BLaER1 treated with 17β-estradiol and CSF1 and Interleukin-3, amounts not matched to agents 10 nM and 100 nM (cell line): ENCODE measurements around the gene E2F3.
"Not testable (repeated sequence)": the region's sequence is repeated elsewhere in the genome, so short reads cannot be mapped to it uniquely, and the experiment has no call there.

Source experiments
- H3K27ac ChIP-seq, 11 experiments: shearing (Covaris generic); formaldehyde crosslinking; 2 replicates each; pipeline ENCODE4 v1.8.1; 2022
- H3K27me3 ChIP-seq, 11 experiments: shearing (Covaris generic); formaldehyde crosslinking; 2 replicates each; pipeline ENCODE4 v1.8.1; 2022
- H3K36me3 ChIP-seq, 11 experiments: shearing (Covaris generic); formaldehyde crosslinking; 2 replicates each; pipeline ENCODE4 v1.8.1; 2022
- H3K4me1 ChIP-seq, 10 experiments: shearing (Covaris generic); formaldehyde crosslinking; 2 replicates each; pipeline ENCODE4 v1.8.1; 2022
- H3K4me2 ChIP-seq, 11 experiments: shearing (Covaris generic); formaldehyde crosslinking; 2 replicates each; pipeline ENCODE4 v1.8.1; 2022
- H3K4me3 ChIP-seq, 10 experiments: shearing (Covaris generic); formaldehyde crosslinking; 2 replicates each; pipeline ENCODE4 v1.8.1; 2022
- H3K9ac ChIP-seq, 11 experiments: shearing (Covaris generic); formaldehyde crosslinking; 2 replicates each; pipeline ENCODE4 v1.8.1; 2022
- H3K9me3 ChIP-seq, 11 experiments: shearing (Covaris generic); formaldehyde crosslinking; replicated peaks in 1 of 11; 2 replicates each; pipeline ENCODE4 v1.8.1; 2022
- H4K20me1 ChIP-seq, 11 experiments: shearing (Covaris generic); formaldehyde crosslinking; 2 replicates each; pipeline ENCODE4 v1.8.1; 2022
- Cebpa-rat ChIP-seq, 11 experiments: shearing (Covaris generic); IDR thresholded peaks; 2 replicates each; pipeline ENCODE4 v1.8.1; 2022

The E2F3 gene

DNA sequence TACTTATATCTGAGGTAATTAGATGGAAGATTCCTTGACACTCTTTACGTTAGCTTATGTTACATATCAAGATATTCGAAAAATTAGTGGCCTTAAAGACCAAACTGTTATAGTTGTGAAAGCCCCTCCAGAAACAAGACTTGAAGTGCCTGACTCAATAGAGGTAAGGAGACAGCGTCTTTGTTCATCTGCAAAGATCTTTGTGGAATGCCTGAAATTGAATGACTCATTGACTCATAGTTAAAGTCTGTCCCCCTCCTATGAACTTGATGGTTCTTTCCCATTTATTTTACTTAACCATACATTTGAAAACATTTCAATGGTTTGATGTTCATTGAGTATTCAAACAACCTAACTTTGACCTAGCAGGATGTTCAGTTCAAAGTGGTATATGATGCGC is 85.0 kb downstream of the E2F3 start:
- no peaks in the 10 kb centered on the region for H3K9me3 ChIP-seq
- H3K27ac ChIP-seq, result no peak overlapping the region
- TF ChIP-seq Cebpa-rat (IDR thresholded peaks at IDR 0.05), result no peak
- peaks cover 82 to 100% (median 100%) of the 10 kb centered on the region in 11 experiments for H3K36me3 ChIP-seq
- H3K4me2 ChIP-seq, result no peak overlapping the region
- peaks cover 0 to 39% (median 20%) of the 10 kb centered on the region in 10 experiments; a peak in 15 of 20 replicates for H3K4me1 ChIP-seq
- no peak overlapping the region for H3K9ac ChIP-seq
- H4K20me1 ChIP-seq, result peaks cover 0 to 48% (median 20%) of the 10 kb centered on the region in 11 experiments; a peak in 18 of 22 replicates
- no peaks in the 10 kb centered on the region for H3K27me3 ChIP-seq
- no peak overlapping the region for H3K4me3 ChIP-seq

DNA sequence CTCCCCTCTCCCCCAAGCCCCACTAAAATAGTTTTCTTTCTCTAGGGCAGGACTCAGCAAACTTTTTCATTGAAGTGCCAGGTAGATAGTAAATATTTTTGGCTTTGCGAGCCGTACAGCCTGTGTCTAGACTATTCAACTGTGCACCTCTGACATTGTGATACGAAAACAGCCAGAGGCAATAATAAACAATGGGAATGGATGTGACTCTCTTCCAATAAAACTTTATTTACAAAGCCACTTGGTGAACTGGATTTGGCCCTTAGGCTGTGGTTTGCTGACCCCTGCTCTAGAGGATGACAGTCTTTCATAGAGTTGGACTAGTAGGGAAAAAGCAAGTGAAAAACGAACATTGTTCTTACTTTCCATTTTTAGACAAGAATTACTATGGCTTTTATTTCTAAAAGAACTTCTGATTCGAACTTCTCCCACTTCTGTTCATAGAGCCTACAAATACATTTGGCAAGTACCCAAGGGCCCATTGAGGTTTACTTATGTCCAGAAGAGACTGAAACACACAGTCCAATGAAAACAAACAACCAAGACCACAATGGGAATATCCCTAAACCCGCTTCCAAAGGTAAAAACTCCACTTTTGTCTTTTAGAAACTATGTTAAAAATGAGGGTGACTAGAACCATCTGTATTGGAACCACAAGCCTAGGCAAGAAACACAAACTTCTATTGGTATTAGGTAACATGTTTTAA is 86.1 kb downstream of the E2F3 start:
- peaks cover 77 to 100% (median 99%) of the 10 kb centered on the region in 11 experiments for H3K36me3 ChIP-seq
- no peak for TF ChIP-seq Cebpa-rat (IDR thresholded peaks at IDR 0.05)

DNA sequence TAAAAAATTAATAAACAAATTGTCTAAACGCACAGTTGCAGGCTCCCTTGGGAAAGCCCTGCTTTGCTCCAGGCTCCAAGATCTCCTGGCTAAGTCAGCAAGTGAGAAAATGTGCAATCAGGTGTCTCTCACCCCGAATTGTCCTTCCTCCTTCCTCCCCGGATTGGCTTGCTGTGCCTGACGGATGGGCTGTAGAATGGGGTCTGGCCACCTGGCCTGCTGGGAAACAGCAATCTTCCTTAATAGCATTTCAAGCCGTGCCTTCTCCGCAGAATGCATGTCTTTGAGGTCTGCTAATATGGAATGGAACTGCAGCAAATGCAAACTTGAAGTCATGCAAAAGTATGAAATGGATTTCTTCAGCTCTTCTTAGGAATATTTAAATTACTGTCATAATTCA is 88.9 kb downstream of the E2F3 start:
- TF ChIP-seq Cebpa-rat (IDR thresholded peaks at IDR 0.05), result no peak

More for the DNA sequence above, 86.1 kb downstream of the E2F3 start:
- Histone ChIP-seq H4K20me1 (peaks cover 0 to 56% (median 30%) of the 10 kb centered on the region in 11 experiments; a peak in 20 of 22 replicates), H3K9me3 (no peaks in the 10 kb centered on the region), H3K4me2 (no peak overlapping the region), H3K9ac (no peak overlapping the region), H3K4me3 (no peak overlapping the region), H3K27ac (no peak overlapping the region), H3K27me3 (no peaks in the 10 kb centered on the region), H3K4me1 (peaks cover 0 to 32% (median 18%) of the 10 kb centered on the region in 10 experiments; a peak in 15 of 20 replicates)

DNA sequence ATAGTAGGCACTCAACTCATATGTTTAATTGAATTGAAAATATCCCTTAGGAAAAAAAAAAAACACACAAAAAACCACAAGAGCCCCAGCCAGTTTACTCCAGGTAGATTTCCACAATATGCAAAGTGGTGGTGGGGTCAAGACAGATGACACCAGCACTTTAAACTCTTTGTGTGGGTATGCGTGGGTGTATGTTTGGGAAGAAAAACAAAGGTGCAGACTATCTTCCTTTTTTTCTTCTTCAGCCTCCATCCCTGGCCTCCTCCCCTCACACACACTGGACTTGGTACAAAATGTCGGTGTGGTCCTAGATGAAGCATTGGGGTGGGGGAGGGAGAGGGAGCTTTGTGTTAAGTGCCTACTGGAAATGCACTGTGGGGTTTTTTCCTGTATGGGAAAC is 90.4 kb downstream of the E2F3 start:
- Histone ChIP-seq H3K27ac (no peak overlapping the region), H3K4me1 (peaks cover 0 to 10% (median 0%) of the 10 kb centered on the region in 10 experiments; a peak in 4 of 20 replicates), H3K27me3 (no peaks in the 10 kb centered on the region), H3K9me3 (no peaks in the 10 kb centered on the region), H3K9ac (no peak overlapping the region), H3K36me3 (peaks cover 60 to 85% (median 67%) of the 10 kb centered on the region in 11 experiments), H3K4me2 (no peak overlapping the region), H3K4me3 (no peak overlapping the region), H4K20me1 (peaks cover 0 to 40% (median 28%) of the 10 kb centered on the region in 11 experiments; a peak in 20 of 22 replicates)
- no peak for TF ChIP-seq Cebpa-rat (IDR thresholded peaks at IDR 0.05)

More for the DNA sequence above, 88.9 kb downstream of the E2F3 start:
- H3K9ac ChIP-seq, result no peak overlapping the region
- H3K36me3 ChIP-seq, result peaks cover 75 to 100% (median 82%) of the 10 kb centered on the region in 11 experiments
- H3K9me3 ChIP-seq, result no peaks in the 10 kb centered on the region
- H3K4me2 ChIP-seq, result no peak overlapping the region
- no peaks in the 10 kb centered on the region for H3K27me3 ChIP-seq
- no peak overlapping the region for H3K4me3 ChIP-seq
- H4K20me1 ChIP-seq, result peaks cover 0 to 41% (median 28%) of the 10 kb centered on the region in 11 experiments; a peak in 20 of 22 replicates
- H3K27ac ChIP-seq, result no peak overlapping the region
- peaks cover 0 to 6% (median 0%) of the 10 kb centered on the region in 10 experiments; a peak in 2 of 20 replicates for H3K4me1 ChIP-seq

DNA sequence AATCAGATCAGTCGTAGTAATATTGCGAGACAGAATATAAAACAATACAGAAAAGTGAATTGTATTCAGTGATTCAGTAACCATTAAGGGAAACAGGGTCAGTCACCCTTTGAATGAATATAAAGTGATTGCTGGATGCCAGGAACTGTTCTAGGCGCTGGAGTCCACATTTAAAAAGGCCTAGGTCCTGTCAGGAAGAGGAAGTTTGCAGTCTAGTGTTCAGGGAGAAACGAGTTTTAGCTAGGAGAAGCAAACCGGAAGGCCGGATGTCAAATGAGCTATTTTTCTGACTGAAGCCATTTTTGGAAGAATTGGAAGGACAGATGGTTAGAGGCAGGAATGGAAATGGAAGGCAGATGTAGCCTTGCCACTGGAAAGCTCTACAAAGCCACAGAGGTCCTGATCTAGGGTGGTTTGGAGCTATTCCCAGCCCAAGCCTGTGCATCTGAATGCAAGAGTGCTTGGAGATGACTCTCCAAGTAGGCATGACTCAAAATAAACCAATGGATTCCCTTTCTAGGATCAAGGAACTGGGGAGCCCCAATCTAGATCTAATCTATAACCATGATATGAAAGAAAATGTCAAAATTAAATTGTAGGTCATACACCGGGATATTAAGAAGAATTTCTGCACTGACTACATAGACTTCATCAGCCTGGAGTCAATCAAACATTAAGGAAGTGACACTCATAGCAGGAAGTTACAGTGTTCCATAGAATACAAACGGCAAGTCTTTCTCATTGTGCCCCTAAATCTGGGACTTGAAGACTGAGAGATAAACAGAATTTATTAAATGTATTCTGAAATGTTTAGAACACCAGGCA is 95.7 kb downstream of the E2F3 start:
- peaks cover 0 to 15% (median 5%) of the 10 kb centered on the region in 11 experiments; a peak in 17 of 22 replicates for H4K20me1 ChIP-seq
- no peaks in the 10 kb centered on the region for H3K27me3 ChIP-seq
- peak overlapping the region in 1 of 11 experiments; percentile 8; a peak in 1 of 22 replicates for H3K27ac ChIP-seq
- no peak for TF ChIP-seq Cebpa-rat (IDR thresholded peaks at IDR 0.05)
- no peak overlapping the region for H3K9ac ChIP-seq
- peaks cover 7 to 32% (median 13%) of the 10 kb centered on the region in 11 experiments; a peak in 19 of 22 replicates for H3K36me3 ChIP-seq
- peaks cover 0 to 44% (median 0%) of the 10 kb centered on the region in 10 experiments; a peak in 7 of 20 replicates for H3K4me1 ChIP-seq
- H3K4me3 ChIP-seq, result no peak overlapping the region
- no peaks in the 10 kb centered on the region for H3K9me3 ChIP-seq
- peak overlapping the region in 3 of 11 experiments; percentile 11 to 44 (median 39); a peak in 4 of 22 replicates for H3K4me2 ChIP-seq

DNA sequence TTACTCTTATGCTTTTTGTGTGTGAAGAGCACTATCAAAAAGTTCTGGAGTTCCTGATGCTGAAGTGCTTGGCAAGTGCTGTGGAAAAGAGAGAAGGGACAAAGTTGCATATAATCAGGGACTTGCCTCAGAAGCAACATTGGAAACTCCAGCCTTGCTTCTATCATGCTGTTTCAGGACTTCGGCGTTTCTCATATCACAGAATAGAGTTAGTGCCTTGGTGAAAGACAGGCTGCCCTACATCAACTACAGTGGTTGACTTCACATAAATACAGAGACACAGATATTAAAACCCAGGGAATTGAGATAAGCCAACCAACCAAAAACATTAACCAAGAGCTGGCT is 96.3 kb downstream of the E2F3 start:
- H3K4me2 ChIP-seq, result peak overlapping the region in 3 of 11 experiments; percentile 11 to 44 (median 39); a peak in 4 of 22 replicates
- peaks cover 0 to 44% (median 0%) of the 10 kb centered on the region in 10 experiments; a peak in 7 of 20 replicates for H3K4me1 ChIP-seq
- H3K27ac ChIP-seq, result peak overlapping the region in 2 of 11 experiments; percentile 2 to 44; a peak in 2 of 22 replicates
- no peaks in the 10 kb centered on the region for H3K9me3 ChIP-seq
- no peak overlapping the region for H3K9ac ChIP-seq
- no peak for TF ChIP-seq Cebpa-rat (IDR thresholded peaks at IDR 0.05)
- H3K27me3 ChIP-seq, result no peaks in the 10 kb centered on the region
- peaks cover 0 to 9% (median 0%) of the 10 kb centered on the region in 11 experiments; a peak in 4 of 22 replicates for H4K20me1 ChIP-seq
- H3K4me3 ChIP-seq, result no peak overlapping the region
- peaks cover 4 to 26% (median 12%) of the 10 kb centered on the region in 11 experiments; a peak in 16 of 22 replicates for H3K36me3 ChIP-seq

DNA sequence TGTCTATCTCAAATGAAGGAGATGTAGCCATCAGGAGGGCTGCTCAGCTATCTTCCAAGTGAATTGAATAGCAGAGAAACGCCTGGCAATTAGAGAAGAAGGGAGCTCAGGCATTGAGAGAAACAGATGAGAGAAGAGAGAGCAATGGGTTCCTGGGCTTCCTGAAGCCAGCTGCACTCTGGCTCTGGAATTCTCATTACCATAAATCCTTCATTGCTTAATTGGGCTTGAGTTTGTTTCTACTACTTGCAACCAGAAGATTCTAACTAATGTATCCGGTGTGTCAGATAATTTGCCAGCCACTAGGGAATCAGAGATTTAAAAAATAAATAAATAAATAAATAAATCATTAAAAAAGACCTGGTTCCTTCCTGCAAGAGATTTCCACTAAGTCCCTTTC is 107.5 kb downstream of the E2F3 start:
- TF ChIP-seq Cebpa-rat (IDR thresholded peaks at IDR 0.05), result no peak
- no peak overlapping the region for H3K4me3 ChIP-seq
- no peaks in the 10 kb centered on the region for H4K20me1 ChIP-seq
- H3K9ac ChIP-seq, result no peak overlapping the region
- no peak overlapping the region for H3K27ac ChIP-seq
- no peaks in the 10 kb centered on the region for H3K27me3 ChIP-seq
- no peaks in the 10 kb centered on the region for H3K36me3 ChIP-seq
- no peak overlapping the region for H3K4me2 ChIP-seq
- no peaks in the 10 kb centered on the region for H3K4me1 ChIP-seq
- no peaks in the 10 kb centered on the region for H3K9me3 ChIP-seq

DNA sequence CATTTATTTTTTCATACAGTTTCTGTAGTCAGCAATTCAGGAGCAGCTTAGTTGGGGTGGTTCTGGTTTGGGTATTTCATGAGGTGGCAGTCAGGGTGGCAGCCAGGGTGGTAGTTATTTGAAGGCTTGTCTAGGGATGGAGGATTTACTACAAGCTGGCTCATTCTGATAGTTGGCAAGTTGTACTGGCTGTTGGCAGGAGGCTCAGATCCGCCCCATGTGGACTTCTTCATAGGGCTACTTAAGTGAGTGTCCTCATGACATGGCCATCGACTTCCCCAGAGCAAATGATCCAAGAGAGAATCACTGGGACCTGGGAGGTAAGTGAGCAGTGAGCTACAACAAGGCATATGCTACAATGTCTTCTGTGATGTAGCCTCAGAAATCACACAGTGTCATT is 110.2 kb downstream of the E2F3 start:
- Histone ChIP-seq H3K9ac (no peak overlapping the region), H3K27me3 (no peaks in the 10 kb centered on the region), H3K4me1 (no peaks in the 10 kb centered on the region), H3K4me2 (no peak overlapping the region), H3K27ac (no peak overlapping the region), H3K9me3 (no peaks in the 10 kb centered on the region), H3K36me3 (no peaks in the 10 kb centered on the region), H3K4me3 (no peak overlapping the region), H4K20me1 (no peaks in the 10 kb centered on the region)
- TF ChIP-seq Cebpa-rat (IDR thresholded peaks at IDR 0.05), result no peak

DNA sequence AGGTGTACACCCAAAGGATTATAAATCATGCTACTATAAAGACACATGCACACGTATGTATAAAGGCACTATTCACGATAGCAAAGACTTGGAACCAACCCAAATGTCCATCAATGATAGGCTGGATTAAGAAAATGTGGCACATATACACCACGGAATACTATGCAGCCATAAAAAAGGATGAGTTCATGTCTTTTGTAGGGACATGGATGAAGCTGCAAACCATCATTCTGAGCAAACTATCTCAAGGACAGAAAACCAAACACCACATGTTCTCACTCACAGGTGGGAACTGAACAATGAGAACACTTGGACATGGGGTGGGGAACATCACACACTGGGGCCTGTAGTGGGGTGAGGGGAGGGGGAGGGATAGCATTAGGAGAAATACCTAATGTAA is 123.5 kb downstream of the E2F3 start:
- not testable (repeated sequence) for H3K4me2 ChIP-seq, H4K20me1 ChIP-seq, H3K9ac ChIP-seq, H3K27me3 ChIP-seq, H3K9me3 ChIP-seq, H3K27ac ChIP-seq, H3K4me3 ChIP-seq, H3K36me3 ChIP-seq
- H3K4me1 ChIP-seq, result peaks cover 5 to 14% (median 11%) of the 10 kb centered on the region in 10 experiments; a peak in 18 of 20 replicates

DNA sequence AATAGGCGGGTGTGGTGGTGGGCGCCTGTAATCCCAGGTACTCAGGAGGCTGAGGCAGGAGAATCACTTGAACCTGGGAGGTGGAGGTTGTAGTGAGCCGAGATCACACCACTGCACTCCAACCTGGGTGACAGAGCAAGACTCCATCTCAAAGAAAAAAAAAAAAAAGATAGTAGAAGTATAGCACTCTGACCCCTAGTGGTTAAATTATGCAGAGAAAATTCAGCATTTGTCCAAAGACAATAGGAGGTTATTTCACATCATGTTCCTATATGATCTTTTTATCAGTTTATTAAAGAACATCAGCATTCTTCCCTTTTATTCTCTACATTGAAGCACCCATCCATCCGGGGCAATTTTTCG is 127.4 kb downstream of the E2F3 start:
- not testable (repeated sequence) for H3K4me3 ChIP-seq, H4K20me1 ChIP-seq, H3K9me3 ChIP-seq, H3K36me3 ChIP-seq, H3K4me2 ChIP-seq, H3K9ac ChIP-seq, H3K27me3 ChIP-seq, H3K27ac ChIP-seq
- H3K4me1 ChIP-seq, result peaks cover 11 to 20% (median 17%) of the 10 kb centered on the region in 10 experiments
